SU-DHL-6 (cell line): ENCODE data around the gene LRP1B.

Source experiments
- H2AFZ ChIP-seq: fragments of 200-600 bp; sonication (generic); 2 replicates; pipeline ENCODE4 v1.6.1; 2014; ENCODE audit warnings: low read depth, mild to moderate bottlenecking, moderate library complexity, mixed read lengths, antibody characterized with exemption, low read length; ENCODE audit not compliant: severe bottlenecking
- H3F3A ChIP-seq: fragments of 200-600 bp; shearing (Covaris generic); 2 replicates; pipeline ENCODE4 v1.6.0; 2016; ENCODE audit warnings: antibody characterized with exemption, mild to moderate bottlenecking; ENCODE audit not compliant: insufficient read depth
- H3K27ac ChIP-seq: fragments of 200-600 bp; sonication (generic); 2 replicates; pipeline ENCODE4 v1.5.1; 2016; ENCODE audit warnings: low read depth, mild to moderate bottlenecking, low read length, moderate library complexity, mixed read lengths
- H3K27me3 ChIP-seq: fragments of 200-600 bp; sonication (generic), shearing (Covaris generic); 2 replicates; pipeline ENCODE4 v1.6.0; 2014; ENCODE audit warnings: mild to moderate bottlenecking, low read length
- H3K36me3 ChIP-seq: fragments of 200-600 bp; sonication (generic); 2 replicates; pipeline ENCODE4 v1.6.1; 2014; ENCODE audit warnings: mild to moderate bottlenecking, low read length, mixed read lengths
- H3K4me2 ChIP-seq: fragments of 300-600, 200-600 bp; shearing (Covaris generic), sonication (generic); 2 replicates; pipeline ENCODE4 v1.6.0; 2014; ENCODE audit warnings: low read length, low read depth, mild to moderate bottlenecking; ENCODE audit not compliant: poor library complexity, severe bottlenecking
- H3K4me3 ChIP-seq: fragments of 200-600 bp; sonication (generic); 2 replicates; pipeline ENCODE4 v1.5.1; 2014; ENCODE audit warnings: antibody characterized with exemption, low read length, mild to moderate bottlenecking, mixed read lengths; ENCODE audit not compliant: insufficient read depth, poor library complexity, severe bottlenecking
- H3K79me2 ChIP-seq: fragments of 200-600 bp; sonication (generic); 2 replicates; pipeline ENCODE4 v1.6.1; 2014; ENCODE audit warnings: mild to moderate bottlenecking, low read length, moderate library complexity; ENCODE audit not compliant: insufficient read depth
- H3K9ac ChIP-seq: fragments of 200-600 bp; sonication (generic); 2 replicates; pipeline ENCODE4 v1.7.0; 2014; ENCODE audit warnings: mild to moderate bottlenecking, low read length
- H3K9me2 ChIP-seq: fragments of 200-600 bp; sonication (generic); replicated peaks from 2 replicates; pipeline ENCODE4 v1.6.1; 2014; ENCODE audit warnings: low read length; ENCODE audit not compliant: insufficient read depth
- H3K9me3 ChIP-seq: fragments of 200-600 bp; sonication (generic); 2 replicates; pipeline ENCODE4 v1.6.1; 2014; ENCODE audit warnings: low read length, mixed read lengths; ENCODE audit not compliant: insufficient read depth
- H4K20me1 ChIP-seq: fragments of 200-600 bp; sonication (generic); 2 replicates; pipeline ENCODE4 v1.6.1; 2014; ENCODE audit warnings: low read depth, mild to moderate bottlenecking, antibody characterized with exemption, low read length, moderate library complexity, mixed read lengths
- CTCF ChIP-seq: fragments of 200-600 bp; sonication (generic); IDR thresholded peaks from one replicate; pipeline ENCODE4 v1.5.1; 2017; ENCODE audit warnings: antibody characterized with exemption, mild to moderate bottlenecking, low read length, moderate library complexity; ENCODE audit not compliant: insufficient read depth, poor library complexity, severe bottlenecking
- EZH2phosphoT487 ChIP-seq: fragments of 200-600 bp; sonication (generic), shearing (Covaris generic); conservative IDR thresholded peaks from 2 replicates; pipeline ENCODE4 v1.6.1; 2018; ENCODE audit warnings: mild to moderate bottlenecking, antibody characterized with exemption, low read length, moderate library complexity, mixed read lengths

LRP1B gene

GRCh38 chr2:140744379-140744778 lies 1386.4 kb downstream of the LRP1B start:
- TF ChIP-seq CTCF (no peak), EZH2phosphoT487 (no peak)
- no peaks in the 10 kb centered on the region for H3K9me3 ChIP-seq

GRCh38 chr2:140737006-140737405 lies 1393.8 kb downstream of the LRP1B start:
- no peak overlapping the region for H3K27ac ChIP-seq
- H3K79me2 ChIP-seq, result no peaks in the 10 kb centered on the region
- H3K9me2 ChIP-seq, result no peaks in the 10 kb centered on the region; the same call in 1 of the 2 replicates
- H3K4me3 ChIP-seq, result no peak overlapping the region
- no peak overlapping the region for H3K9ac ChIP-seq
- no peaks in the 10 kb centered on the region for H3K36me3 ChIP-seq
- TF ChIP-seq CTCF (no peak), EZH2phosphoT487 (no peak)
- no peak overlapping the region for H3K4me2 ChIP-seq
- no peak overlapping the region for H2AFZ ChIP-seq
- no peaks in the 10 kb centered on the region for H3K9me3 ChIP-seq
- no peaks in the 10 kb centered on the region for H3K27me3 ChIP-seq
- H4K20me1 ChIP-seq, result no peaks in the 10 kb centered on the region
- H3F3A ChIP-seq, result no peaks in the 10 kb centered on the region

More at GRCh38 chr2:140744379-140744778, 1386.4 kb downstream of the LRP1B start:
- Histone ChIP-seq H3K9me2 (no peaks in the 10 kb centered on the region), H3K36me3 (no peaks in the 10 kb centered on the region), H3K4me3 (no peak overlapping the region), H3K4me2 (no peak overlapping the region), H3F3A (no peaks in the 10 kb centered on the region), H3K79me2 (no peaks in the 10 kb centered on the region), H2AFZ (no peak overlapping the region), H4K20me1 (no peaks in the 10 kb centered on the region), H3K9ac (no peak overlapping the region), H3K27ac (no peak overlapping the region), H3K27me3 (no peaks in the 10 kb centered on the region)

- Histone ChIP-seq H3K36me3 (no peaks in the 10 kb centered on the region), H3F3A (no peaks in the 10 kb centered on the region), H4K20me1 (no peaks in the 10 kb centered on the region), H3K9me3 (no peaks in the 10 kb centered on the region), H3K79me2 (no peaks in the 10 kb centered on the region), H3K9ac (no peak overlapping the region), H3K27ac (no peak overlapping the region), H3K4me2 (no peak overlapping the region), H2AFZ (no peak overlapping the region), H3K9me2 (no peaks in the 10 kb centered on the region; the same call in 1 of the 2 replicates), H3K27me3 (no peaks in the 10 kb centered on the region), H3K4me3 (no peak overlapping the region)
- TF ChIP-seq EZH2phosphoT487 (no peak), CTCF (no peak)
Measured at GRCh38 chr2:140734992-140735391, 1395.8 kb downstream of the LRP1B start.
